Ammon's horn (tissue), 1 donor: ENCODE data around the gene RETN.

ENCODE experiments used
- DNase-seq: peaks from one replicate; pipeline ENCODE4 v3.0.0-alpha.2; 2016; ENCODE audit warnings: low spot score

RETN gene

GRCh38 chr19:7682175-7682855 lies 13.5 kb downstream of the RETN start:
- DNase-seq = no peak

GRCh38 chr19:7685546-7686445 lies 16.9 kb downstream of the RETN start:
- DNase-seq = no peak

- DNase-seq = no peak
Observed at GRCh38 chr19:7687177-7687576, 18.3 kb downstream of the RETN start.

GRCh38 chr19:7689165-7689564 lies 20.3 kb downstream of the RETN start:
- no peak for DNase-seq

GRCh38 chr19:7690779-7691258 lies 22.0 kb downstream of the RETN start:
- DNase-seq = no peak

- no peak for DNase-seq
Observed at GRCh38 chr19:7691497-7691896, 22.6 kb downstream of the RETN start.

- DNase-seq = no peak
Observed at GRCh38 chr19:7692417-7693088, 23.7 kb downstream of the RETN start.

- DNase-seq = no peak
Observed at GRCh38 chr19:7694499-7694898, 25.6 kb downstream of the RETN start.

GRCh38 chr19:7697721-7698287 lies 29.0 kb downstream of the RETN start:
- DNase-seq = no peak

GRCh38 chr19:7698583-7698982 lies 29.7 kb downstream of the RETN start:
- no peak for DNase-seq

GRCh38 chr19:7699003-7699402 lies 30.2 kb downstream of the RETN start:
- DNase-seq = no peak

GRCh38 chr19:7699417-7700401 lies 30.9 kb downstream of the RETN start:
- no peak for DNase-seq

- no peak for DNase-seq
Observed at GRCh38 chr19:7701049-7701653, 32.3 kb downstream of the RETN start.

GRCh38 chr19:7701654-7702457 lies 33.0 kb downstream of the RETN start, which contains the start of gene FCER2:
TSS of gene FCER2 (minus strand) at chr19:7702131. CDS start at chr19:7699760, 2,371 bp downstream.
- DNase-seq = no peak

- no peak for DNase-seq
Observed at GRCh38 chr19:7703332-7703731, 34.5 kb downstream of the RETN start.

GRCh38 chr19:7704280-7705060 lies 35.6 kb downstream of the RETN start:
- DNase-seq = no peak

- peak; percentile 4 for DNase-seq
Observed at GRCh38 chr19:7705387-7706187, 36.7 kb downstream of the RETN start.
